NCI-H1694 (cell line): ENCODE results near the gene TBATA.
"Not testable (repeated sequence)": the region's sequence is repeated elsewhere in the genome, so short reads cannot be mapped to it uniquely, and the experiment has no call there.

Source experiments
- DNase-seq: peaks from one replicate; lab custom pipeline; 2025; lab: John Stamatoyannopoulos, UW

Gene TBATA

DNA sequence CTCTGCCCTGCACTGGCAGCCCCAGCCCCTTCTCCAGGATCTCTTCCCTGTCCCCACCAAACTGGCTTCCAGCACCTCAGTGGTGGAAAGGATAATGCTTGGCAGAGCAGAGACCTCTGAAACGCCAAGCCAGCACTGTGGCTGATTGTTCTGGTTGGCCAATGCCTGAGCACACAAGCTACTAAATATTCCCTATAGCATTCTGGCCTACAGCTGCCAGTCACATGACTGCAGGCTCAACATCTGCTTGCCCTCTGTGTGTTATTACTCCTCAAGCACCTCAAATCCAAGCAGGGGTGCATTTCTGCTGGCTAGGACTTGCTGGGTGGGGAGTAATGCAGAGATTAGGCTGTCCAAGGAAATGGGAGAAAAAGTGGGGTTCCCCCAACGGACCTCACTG is 6.1 kb downstream of the TBATA start:
- no peak for DNase-seq

DNA sequence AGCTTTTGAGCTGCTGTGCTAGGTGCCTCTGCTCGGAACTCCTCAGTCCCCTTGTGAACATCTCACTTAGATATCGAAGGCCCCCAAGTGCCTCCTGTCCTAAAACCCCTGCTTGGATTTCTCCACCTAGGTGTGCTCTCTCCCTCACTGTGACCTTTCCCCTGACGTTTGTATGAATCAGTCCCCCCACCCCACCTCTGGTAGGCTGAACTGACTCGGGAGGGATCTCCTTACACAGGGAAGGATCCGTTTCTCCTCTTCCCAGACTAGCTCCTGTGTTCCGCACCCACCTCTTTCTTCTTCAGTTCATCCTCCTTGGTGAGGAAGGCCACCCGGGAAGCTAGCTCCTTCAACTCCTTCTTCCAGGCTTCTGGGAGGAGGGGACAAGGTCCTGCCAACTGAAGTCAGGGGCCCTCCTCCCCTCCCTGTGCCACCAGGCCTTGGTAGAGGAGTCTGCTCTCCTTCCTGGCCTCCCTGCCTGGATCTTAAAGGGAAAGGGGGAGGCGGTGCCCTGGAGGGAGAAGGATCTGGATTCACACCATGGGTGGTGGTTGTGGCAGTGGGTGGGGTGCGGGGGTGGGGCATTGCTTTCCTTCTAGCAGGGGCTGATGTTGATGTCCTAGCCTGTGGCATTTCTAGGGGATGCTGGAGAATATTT is 6.8 kb downstream of the TBATA start:
- DNase-seq: no peak

DNA sequence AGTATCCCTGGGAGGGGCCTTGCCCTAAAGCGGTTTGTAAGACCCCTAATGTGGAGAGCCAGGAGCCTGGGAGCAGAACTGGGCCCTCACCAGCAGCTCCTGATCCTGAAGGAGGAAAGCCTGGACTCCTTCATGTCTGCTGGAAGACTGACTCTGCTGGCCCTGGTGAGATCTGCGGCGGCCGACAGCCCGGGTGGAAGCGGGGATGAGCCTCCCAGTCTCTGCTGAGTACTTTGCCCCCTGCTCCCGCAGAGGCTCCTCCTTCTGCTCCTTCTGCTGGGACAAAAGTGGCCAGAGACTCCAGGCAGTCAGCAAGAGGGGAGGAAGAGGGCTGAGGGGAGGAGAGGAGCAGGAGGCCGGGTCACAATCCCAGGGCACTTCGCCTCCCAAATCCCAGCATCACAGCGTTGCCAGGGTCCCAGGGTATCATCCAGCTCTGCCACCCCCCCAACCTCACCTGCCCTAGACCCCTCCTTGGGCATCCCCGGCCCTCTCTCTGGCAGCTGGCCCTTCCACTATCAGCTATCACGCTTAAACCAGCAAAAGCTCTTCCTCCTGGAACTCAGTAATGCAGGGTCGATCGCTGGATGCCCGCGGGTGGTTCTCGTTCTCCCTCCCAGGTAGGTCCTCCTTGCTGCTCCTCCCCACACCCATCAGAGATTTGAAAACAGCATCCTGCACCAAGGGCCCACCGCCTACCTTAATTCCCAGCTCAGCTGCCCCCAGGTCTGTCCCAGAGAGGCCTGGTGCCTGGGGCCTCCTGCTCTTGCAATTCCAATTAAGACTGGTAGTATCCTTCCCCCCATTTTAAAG is 7.9 kb downstream of the TBATA start:
- DNase-seq: no peak

DNA sequence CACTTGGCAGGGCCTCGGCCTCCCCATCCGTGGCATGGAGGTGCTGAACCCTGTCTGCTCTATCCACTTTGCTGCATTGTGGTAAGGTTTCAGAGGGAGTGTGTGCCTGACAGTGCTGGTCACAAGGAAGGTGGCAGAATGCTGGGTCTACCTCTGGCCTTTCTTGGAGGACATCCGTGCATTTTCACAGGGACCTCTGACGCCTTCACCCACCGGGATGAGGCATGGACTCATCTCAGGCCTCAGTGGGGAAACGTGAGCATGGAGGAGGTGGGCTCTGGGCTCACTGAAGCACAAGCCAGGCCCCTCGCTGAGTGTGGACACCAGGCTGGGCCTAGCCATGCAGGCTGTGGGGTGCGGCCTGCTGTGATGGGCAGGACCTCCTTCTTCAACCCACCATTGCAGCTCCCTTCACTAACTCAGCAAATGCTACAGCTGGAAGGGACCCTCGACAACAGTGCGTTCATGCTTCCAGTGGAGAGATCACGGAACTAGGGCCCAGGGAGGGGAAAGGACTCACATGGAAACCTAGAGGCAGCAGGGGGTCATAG is 8.6 kb downstream of the TBATA start:
- DNase-seq: no peak

DNA sequence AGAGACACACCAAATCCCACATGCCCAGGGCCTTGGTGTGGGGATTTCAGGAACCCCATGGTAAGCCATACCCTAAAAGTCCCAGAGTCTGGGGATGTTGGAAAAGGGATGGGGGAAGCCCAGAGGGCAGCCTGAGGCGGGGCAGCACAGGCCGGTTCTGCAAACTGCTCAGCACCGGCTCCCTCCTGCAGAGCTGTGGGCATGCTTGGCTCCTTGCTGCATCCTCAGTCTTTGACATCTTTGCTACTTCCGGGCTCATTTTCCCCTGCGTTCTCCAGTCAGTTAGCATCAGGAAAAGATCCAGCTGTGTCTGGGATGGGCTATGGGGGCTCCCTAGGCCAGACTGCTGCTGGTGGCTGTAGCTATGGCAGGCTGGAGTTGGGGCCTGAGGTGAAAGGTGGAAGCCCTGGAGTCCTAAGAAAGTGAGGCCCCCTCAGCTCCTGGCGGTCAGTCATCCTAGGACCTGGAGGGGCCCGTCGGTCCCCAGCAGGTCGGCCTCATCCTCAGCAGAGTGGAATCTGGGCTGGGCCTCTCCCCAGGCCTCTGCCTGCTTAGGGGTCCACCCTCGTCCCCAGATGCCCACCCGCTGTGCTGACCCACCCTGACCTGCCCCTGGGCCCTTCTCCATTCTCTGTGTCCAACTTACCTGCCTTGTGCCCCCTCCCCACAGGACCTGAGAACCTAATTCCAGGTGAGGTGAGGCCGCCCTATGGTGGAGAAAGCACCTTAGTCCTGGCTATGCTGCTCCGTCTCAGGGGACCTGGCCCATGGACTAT is 9.3 kb downstream of the TBATA start:
- DNase-seq: no peak

DNA sequence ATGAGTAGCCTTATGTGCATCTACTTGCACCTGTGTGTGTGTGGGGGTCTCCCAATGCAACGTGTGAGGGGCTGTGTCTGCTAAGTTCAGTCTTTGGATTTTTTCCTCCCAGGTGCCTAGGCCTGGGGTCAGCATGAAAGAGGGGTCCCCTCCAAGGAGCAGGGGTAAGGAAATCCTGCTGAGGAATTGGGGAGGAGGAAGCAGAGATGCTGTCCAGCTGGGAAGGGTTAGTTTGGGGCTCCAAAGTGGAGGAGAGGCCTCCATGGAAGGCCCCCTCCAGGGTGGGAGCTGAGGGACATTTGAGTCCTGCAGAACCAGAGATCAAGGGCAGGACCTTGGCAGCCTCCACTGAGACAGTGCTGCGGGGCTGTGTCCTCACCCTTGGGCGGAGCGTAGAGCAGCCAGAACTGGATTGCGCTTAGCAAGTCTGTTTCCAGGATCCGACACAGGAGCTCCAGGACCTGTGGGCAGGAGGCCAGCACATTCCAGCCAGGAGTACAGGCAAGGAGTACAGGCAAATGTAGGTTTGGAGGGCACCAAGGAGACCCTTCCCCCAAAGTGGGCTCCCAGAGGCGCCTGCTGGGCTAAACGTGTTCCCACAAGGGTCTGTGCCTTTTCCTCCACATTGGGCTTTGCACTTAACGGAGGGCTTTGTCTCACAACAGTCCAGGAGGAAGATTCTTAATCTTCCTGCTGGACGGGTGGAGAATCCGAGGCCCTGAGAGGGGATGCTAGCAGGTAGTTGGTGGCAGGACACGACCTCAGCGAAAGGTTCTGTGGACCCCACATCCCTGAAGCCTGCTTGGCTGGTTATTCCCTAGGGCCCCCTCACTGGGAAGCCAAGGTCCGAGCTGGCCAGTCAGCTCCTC is 10.1 kb downstream of the TBATA start:
- no peak for DNase-seq

DNA sequence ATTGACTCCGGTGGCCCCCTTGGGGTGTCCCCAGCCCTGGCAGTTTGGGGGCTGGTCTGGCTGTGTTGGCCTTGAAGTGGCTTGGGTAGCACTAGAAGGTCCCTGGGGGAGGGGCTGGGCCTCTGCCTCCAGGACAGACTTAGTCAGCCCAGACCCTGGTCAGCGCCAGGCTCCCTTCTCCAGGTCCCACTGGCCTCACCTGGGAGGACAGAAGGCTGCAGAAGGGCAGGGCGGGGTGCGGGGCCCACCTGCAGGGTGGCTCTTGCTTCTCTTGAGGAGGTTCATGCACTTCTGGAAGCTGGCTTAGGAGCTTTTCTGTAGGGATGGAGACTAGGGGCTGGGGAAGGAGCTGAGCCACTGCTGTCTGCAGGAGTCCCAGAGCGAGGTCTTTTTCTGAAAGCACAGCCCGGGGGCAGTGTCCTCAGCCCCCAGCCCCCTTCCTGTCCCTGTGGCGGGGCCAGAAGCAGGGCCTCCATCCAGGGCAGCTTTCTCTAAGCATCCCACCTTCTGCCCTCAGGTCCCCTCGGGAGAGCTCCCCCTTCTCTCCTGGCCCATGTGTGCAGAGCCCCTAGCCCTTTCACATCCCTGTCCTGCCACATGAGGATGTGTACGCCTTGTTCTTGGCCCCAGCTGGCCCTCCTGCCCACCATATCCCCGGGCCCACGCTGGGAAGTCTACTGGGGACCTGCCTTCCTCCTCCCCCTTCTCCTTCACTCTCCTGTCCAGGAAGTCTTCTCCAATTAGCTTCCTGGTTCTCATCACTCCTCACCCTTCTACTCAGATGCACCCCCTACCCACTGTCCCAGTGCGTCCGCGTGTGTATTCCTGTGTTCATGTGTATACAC is 11.0 kb downstream of the TBATA start:
- no peak for DNase-seq

DNA sequence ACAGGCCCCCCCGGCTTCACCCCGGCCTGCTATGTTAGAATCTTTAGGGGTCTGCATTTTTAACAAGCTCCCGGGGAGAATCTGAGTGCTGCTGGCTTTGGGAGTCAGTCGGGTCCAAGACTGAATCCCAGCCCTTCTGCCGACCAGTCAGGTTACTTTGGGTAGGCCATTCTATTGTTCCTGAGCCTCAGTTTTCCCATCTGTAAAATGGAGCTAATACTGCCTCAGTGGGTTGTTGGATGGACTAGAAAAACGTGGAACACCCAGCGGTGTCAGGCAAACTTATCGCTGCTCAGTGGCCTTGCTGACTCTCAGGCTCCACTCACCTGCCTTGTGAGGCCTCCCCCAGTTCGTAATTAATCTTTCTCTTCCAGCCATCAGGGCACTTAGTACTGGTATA is 11.7 kb downstream of the TBATA start:
- DNase-seq: no peak

DNA sequence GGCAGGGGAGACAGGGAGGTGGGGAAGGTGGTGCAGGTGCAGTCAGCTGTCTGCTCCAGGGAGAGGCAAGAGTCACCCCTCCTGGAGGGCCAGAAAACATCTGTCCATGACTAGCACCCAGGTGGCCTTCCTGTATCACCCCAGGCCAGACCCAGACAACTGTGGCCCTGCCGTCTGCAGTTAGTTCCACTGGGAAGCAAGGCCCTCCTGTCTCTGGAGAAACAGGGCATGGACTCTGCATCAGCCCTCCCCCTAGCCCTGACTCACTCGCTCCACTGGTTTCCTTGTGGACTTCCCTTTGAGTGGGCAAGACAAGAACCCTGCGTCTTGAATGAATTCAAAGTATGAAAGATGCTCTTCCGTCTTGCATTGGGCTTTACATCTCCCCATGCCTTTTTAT is 12.6 kb downstream of the TBATA start:
- no peak for DNase-seq

DNA sequence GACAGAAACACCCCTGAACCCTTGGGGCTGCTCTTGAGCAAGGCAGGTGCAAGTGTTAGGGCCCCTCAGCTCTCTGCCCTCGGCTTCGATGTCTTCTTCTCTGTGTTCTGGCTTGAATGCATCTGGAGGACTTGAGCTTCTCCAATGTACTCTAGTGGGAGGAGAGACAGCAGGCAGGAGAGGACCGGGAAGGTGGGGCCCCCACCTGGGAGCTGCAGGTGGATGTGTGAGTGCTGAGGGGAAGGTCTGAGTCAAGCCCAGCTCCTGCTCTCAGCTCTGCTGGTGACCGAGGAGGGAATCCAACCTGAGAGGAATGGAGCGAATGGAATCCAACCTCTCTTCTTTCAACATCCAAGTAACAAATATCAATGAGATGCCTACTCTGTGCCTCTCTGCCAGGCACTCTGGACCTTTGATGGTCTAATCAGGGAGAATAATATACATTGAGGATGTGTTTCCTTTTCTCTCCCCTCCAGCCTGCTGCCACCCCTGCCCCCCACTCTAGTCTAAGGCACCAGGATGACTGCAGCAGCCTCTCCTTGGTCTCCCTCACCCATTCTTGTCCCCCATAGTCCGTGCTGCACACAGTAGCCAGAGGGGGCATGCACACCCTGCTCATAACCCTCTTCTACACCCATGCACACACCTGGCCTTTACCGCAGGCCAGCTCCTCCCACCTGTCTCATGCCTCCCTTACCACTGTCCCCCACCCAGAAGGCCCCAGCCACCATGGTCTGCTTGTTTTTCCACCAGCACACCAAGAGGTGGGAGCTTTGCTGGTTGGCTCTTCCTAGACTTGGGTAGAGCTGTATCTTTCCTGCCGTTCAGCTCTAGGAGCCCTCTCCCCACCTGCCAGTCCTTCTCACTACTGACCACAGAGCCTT is 13.6 kb downstream of the TBATA start:
- DNase-seq: no peak

DNA sequence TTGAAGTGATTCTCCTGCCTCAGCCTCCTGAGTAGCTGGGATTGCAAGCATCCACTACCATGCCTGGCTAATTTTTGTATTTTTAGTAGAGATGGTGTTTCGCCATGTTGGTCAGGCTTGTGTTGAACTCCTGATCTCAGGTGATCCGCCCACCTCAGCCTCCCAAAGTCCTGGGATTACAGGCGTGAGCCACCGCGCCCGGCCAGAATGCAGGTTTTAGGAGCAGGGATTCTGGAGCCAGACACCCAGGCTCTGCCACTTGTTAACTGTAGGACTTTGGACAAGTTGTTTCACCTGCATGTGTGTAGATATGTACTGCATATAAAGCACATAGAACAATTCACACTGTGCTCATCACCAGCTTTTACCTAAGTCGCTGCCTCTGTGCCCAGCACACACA is 14.7 kb downstream of the TBATA start:
- DNase-seq: not testable (repeated sequence)

DNA sequence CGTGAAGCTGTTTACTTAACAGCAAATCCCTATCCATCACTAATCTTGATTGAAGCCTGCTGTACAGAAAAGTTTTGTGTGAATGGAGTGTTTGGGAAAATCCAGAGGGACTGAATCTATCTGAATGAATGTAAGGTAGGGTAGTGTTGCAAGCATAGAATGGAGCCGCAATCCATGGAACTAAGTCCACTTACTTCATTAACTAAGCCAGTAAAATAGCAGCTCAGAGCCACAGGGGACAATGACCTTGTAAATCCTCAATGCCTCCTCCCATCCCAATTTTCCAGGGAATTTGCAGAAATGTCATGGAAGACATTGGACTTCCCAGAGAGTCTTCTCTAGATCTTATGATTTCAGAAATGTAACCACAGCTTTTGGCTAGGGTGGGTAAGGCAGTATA is 15.2 kb downstream of the TBATA start:
- DNase-seq: no peak

DNA sequence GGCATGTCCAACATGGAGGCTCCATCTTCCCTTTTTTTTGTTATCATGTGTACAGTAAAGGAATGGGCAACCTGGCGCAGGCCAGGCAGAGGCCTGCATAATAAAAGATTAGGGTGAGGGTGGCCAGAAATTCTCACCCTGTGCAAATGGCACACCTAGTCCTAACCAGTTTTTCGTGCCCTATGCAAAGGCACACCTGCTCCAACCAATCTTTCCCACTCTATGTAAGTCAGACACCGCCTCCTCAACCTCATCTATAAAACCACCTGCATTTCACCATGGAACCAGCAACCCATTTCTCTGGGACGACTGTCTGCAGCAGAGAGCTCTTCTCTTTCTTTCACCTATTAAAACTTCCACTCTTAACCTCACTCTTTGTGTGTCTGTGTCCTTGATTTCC is 16.1 kb downstream of the TBATA start:
- DNase-seq: no peak

DNA sequence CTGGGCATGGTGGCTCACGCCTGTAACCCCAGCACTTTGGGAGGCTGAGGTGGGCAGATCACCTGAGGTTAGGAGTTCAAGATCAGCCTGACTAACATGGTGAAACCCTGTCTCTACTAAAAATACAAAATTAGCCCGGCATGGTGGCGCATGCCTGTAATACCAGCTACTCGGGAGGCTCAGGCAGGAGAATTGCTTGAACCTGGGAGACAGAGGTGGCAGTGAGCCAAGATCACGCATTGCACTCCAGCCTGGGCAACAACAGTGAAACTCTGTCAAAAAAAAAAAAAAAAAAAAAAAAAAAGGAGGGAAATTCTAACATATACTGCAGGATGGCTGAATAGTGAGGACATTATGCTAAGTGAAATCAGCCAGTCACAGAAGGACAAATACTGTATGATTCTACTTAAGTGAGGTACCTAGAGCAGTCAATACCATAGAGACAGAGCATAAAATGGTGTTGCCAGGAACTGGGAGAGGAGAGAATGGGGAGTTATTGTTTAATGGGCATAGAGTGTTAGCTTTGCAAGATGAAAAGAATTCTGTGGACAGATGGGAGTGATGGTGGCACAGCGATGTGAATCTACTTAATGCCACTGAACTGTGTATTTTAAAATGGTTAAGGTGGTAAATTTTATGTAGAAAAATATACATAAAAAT is 17.0 kb downstream of the TBATA start:
- DNase-seq: not testable (repeated sequence)

DNA sequence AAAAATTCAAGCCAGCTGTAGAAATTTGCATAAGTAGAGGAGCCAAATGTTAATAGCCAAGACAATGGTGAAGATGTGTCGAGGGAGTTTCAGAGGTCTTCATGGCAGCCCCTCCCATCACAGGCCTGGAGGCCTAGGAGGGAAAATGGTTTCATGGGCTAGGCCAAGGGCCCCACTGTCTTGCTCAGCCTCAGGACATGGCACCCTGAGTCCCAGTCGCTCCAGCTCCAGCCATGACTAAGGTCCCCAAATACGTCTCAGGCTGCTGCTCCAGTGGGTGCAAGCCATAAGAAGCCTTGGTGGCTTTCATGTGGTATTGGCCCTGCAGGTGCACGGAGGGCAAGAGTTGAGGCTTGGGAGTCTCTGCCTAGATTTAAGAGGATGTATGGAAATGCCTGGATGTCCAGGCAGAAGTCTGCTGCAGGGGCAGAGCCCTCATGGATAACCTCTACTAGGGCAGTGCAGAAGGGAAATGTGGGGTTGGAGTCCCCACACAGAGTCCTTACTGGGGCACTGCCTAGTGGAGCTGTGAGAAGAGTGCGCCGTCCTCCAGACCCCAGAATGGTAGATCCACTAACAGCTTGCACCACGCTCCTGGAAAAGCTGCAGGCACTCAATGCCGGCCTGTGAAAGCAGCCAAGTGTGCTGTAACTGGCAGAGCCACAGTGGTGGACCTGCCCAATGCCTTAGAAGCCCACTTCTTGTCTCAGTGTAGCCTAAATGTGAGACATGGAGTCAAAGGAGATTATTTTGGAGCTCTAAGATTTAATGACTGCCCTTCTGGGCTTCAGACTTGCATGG is 19.2 kb downstream of the TBATA start:
- no peak for DNase-seq

DNA sequence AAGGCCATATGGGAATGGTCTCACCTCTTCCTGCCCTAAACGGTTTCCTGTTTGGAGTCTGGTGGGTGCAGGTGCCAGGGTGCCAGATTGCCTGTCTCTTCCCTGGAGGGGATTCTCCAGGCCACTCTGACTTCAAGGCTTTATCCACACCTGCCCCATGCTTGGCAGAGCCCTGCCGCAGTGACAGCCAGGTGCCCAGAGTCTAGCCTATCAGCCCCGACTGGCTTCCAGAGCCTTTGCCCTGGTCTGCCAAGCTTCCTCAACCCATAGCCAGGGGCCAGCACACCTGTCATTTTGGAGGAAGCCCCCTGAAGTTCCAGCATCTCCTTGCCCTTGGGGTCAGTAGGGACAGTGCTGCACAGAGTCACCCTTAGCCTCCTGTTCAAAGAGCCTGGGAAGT is 21.6 kb downstream of the TBATA start:
- no peak for DNase-seq

DNA sequence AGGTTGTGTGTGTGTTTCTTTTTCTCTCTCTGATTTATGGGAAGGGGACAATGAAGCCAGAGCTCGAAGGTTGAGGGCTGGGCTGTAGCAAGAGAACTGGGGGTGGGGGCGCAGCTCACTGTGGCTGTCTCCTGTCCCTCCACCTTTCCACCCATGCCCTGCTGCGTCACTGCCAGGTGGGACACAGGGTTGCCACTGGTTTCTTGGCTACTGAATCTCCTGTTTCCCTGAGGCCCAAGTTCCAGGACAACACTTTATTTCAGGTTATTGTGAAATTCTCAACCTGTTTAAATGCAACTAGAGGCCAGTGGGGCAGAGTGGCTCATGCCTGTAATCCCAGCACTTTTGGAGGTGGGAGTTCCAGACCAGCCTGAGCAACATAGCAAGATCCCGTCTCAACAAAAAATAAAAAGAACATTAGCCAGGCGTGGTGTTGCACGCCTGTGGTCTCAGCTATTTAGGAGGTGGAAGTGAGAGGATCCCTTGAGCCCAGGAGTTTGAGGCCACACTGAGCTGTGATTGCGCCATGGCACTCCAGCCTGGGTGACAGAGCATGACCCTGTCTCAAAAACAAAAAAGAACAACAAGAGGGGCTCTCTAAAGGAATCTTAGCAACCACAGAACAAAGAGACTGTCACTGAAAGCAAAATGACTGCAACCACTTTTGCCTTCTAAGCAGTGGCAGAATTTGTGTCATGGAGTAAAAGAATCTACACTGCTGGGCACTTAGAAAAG is 22.6 kb downstream of the TBATA start:
- no peak for DNase-seq
